NB4 (cell line): ENCODE data around the gene CAMTA1.

Experiments used
- MYC ChIP-seq: IDR thresholded peaks from 2 replicates; pipeline ENCODE4 v1.6.1; 2011; ENCODE audit warnings: low read depth, low read length
- TF ChIP-seq, protein P1 (sequence below): IDR thresholded peaks from one replicate; pipeline ENCODE4 v1.5.1; 2012; ENCODE audit warnings: low read depth, low read length

DNA sequence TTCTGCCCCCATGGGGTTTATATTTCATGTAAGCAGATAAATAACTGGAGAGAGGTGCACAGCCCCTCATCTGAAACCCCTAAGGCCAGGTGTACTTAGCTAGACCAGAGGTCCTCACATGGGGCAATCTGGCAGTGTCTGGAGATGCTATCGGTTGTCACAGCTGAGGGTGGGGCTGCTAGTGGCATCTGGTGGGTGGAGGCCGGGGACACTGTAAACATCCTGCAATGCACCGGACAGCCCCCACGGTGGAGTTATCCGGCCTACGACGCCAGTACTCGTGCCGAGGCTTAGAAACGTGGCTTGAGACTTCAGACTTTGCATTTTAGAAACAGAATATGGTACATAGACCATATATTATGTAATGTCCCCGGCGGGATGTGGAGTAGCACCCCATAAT lies 799.4 kb downstream of the CAMTA1 start:
- TF ChIP-seq, protein P1, sequence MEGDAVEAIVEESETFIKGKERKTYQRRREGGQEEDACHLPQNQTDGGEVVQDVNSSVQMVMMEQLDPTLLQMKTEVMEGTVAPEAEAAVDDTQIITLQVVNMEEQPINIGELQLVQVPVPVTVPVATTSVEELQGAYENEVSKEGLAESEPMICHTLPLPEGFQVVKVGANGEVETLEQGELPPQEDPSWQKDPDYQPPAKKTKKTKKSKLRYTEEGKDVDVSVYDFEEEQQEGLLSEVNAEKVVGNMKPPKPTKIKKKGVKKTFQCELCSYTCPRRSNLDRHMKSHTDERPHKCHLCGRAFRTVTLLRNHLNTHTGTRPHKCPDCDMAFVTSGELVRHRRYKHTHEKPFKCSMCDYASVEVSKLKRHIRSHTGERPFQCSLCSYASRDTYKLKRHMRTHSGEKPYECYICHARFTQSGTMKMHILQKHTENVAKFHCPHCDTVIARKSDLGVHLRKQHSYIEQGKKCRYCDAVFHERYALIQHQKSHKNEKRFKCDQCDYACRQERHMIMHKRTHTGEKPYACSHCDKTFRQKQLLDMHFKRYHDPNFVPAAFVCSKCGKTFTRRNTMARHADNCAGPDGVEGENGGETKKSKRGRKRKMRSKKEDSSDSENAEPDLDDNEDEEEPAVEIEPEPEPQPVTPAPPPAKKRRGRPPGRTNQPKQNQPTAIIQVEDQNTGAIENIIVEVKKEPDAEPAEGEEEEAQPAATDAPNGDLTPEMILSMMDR: no peak
- no peak for TF ChIP-seq MYC
